Thyroid gland (tissue), 4 donors: Measurements from ENCODE around the gene CPOX. TPM values are rescaled to one million over a fixed set of nuclear protein-coding genes. Genes with fewer than 3 reads are reported as not detected.
A peak's percentile ranks its signal among the peaks of the same experiment; 100 is the strongest.

Experiments used
- DNase-seq, 2 donors: peaks; one replicate each; pipeline ENCODE4 v3.0.0-alpha.2; 2019
- H3K27ac ChIP-seq, 3 donors: fragments of 200-600 bp; sonication (generic); 1 replicate in 2 of 3; 2 replicates in 1 of 3; pipeline ENCODE4 v1.5.1; 2016 to 2019; ENCODE audit warnings: mild to moderate bottlenecking in 1 of 3, moderate library complexity in 1 of 3
- H3K27me3 ChIP-seq: fragments of 200-600 bp; sonication (generic); one replicate; pipeline ENCODE4 v1.5.1; 2019
- H3K36me3 ChIP-seq, 2 donors: fragments of 200-600 bp; sonication (generic); one replicate each; pipeline ENCODE4 v1.5.1; 2016 to 2019
- H3K4me1 ChIP-seq, 2 donors: fragments of 200-600 bp; sonication (generic); one replicate each; pipeline ENCODE4 v1.5.1; 2017 to 2019
- H3K4me3 ChIP-seq, 3 donors: fragments of 200-600 bp; sonication (generic); replicated peaks in 1 of 3; 1 replicate in 2 of 3; 2 replicates in 1 of 3; pipeline ENCODE4 v1.5.1; 2016; ENCODE audit warnings: mild to moderate bottlenecking in 1 of 3
- H3K9me3 ChIP-seq: fragments of 200-600 bp; sonication (generic); one replicate; pipeline ENCODE4 v1.5.1; 2017
- POLR2A ChIP-seq, 2 donors: fragments of 450-650 bp; IDR thresholded peaks; one replicate each; pipeline ENCODE4 v1.6.1; 2017; ENCODE audit warnings: antibody characterized with exemption in 2 of 2, mild to moderate bottlenecking in 2 of 2, moderate library complexity in 1 of 2
- WGBS, 2 donors: methylation state at CpG; one replicate each; pipeline ENCODE4 v1.1.5; 2017; 5-methylcytosine and 5-hydroxymethylcytosine counted together
- intact Hi-C: fragments of 100-400 bp; cut with DNase I; formaldehyde crosslinking; loops from one replicate; pipeline ENCODE4 v1.15.1; 2023
- total RNA-seq, 4 donors: library from RNA; depleted of rRNA; stranded (reverse); fragments of >200 nt; gene quantifications; one replicate each; pipeline ENCODE4 v1.2.3, GENCODE V29; 2016
- TF ChIP-seq, protein P1 (sequence below), 6 experiments: fragments of 200-600 bp in 3 of 6; fragments of 450-650 bp in 3 of 6; sonication (generic) in 3 of 6; IDR thresholded peaks; one replicate each; pipeline ENCODE4 v1.5.1; 2016 to 2019; ENCODE audit warnings: antibody characterized with exemption in 6 of 6, mild to moderate bottlenecking in 2 of 6, inconsistent platforms in 1 of 6, moderate library complexity in 1 of 6

The CPOX gene
- total RNA-seq, 4 donors from 2014 or later: 14.8 to 27.9 (median 26.3) TPM

DNA sequence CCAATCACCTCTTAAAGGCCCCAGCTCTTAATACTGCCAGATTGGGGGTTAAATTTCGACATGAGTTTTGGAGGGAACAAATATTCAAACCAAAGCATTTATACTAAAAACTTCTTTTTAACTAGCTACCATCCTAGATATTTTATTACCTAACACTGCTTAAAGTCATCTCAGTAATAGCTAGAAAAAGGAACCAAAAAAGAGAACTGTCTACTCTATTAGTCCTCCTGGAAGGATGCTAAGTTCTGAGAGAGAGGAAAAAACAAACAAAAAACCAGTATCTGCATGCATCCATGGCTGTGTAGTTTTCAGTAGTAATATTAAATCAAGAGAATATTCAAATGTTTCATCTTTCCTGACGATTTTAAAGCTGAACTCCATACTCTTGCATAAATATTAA lies 5.8 kb downstream of the CPOX start:
- H3K27me3 ChIP-seq: no peaks in the 10 kb centered on the region
- peaks cover 0 to 5% of the 10 kb centered on the region in 2 donors for H3K36me3 ChIP-seq
- H3K4me1 ChIP-seq: peaks cover 7 to 24% of the 10 kb centered on the region in 2 donors
- TF ChIP-seq, protein P1, sequence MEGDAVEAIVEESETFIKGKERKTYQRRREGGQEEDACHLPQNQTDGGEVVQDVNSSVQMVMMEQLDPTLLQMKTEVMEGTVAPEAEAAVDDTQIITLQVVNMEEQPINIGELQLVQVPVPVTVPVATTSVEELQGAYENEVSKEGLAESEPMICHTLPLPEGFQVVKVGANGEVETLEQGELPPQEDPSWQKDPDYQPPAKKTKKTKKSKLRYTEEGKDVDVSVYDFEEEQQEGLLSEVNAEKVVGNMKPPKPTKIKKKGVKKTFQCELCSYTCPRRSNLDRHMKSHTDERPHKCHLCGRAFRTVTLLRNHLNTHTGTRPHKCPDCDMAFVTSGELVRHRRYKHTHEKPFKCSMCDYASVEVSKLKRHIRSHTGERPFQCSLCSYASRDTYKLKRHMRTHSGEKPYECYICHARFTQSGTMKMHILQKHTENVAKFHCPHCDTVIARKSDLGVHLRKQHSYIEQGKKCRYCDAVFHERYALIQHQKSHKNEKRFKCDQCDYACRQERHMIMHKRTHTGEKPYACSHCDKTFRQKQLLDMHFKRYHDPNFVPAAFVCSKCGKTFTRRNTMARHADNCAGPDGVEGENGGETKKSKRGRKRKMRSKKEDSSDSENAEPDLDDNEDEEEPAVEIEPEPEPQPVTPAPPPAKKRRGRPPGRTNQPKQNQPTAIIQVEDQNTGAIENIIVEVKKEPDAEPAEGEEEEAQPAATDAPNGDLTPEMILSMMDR (IDR thresholded peaks at IDR 0.05): no peak
- no peak for TF ChIP-seq POLR2A (IDR thresholded peaks at IDR 0.05)
- WGBS, 2 donors: 81 to 86% methylated on average over 2 of the region's 2 CpGs
- no peak overlapping the region for H3K4me3 ChIP-seq
- no peak overlapping the region for H3K27ac ChIP-seq
- no peaks in the 10 kb centered on the region for H3K9me3 ChIP-seq
- intact Hi-C loops: no loop called here
- no peak for DNase-seq

DNA sequence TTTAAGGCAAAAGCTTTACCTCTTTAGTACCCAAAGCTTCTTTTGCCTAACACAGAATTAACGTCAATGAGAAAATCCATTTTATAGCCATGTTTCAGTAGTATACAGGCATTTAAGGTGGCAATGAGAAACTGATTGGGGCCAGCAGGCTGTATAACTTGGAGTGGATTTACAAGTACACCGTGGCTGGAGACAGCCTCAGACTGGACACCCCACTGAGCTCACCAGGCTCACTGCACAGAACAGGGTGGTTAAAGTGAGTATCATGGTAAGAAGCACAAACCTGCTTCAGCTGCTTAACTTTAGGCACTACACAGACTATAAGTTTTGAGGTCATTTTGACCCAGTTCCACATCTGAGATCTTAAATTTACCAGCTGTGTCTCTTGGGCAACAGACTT lies 8.9 kb downstream of the CPOX start:
- peak in 1 of 2 donors; percentile 10 for DNase-seq
- no peak overlapping the region for H3K4me3 ChIP-seq
- peaks cover 0 to 10% of the 10 kb centered on the region in 2 donors for H3K36me3 ChIP-seq
- no peak for TF ChIP-seq POLR2A (IDR thresholded peaks at IDR 0.05)
- TF ChIP-seq, protein P1 (IDR thresholded peaks at IDR 0.05): no peak
- intact Hi-C loops: no loop called here
- WGBS, 2 donors: 71 to 75% methylated on average over 2 of the region's 2 CpGs
- H3K27ac ChIP-seq: no peak overlapping the region
- H3K9me3 ChIP-seq: no peaks in the 10 kb centered on the region
- H3K4me1 ChIP-seq: peaks cover 0 to 6% of the 10 kb centered on the region in 2 donors
- H3K27me3 ChIP-seq: no peaks in the 10 kb centered on the region

DNA sequence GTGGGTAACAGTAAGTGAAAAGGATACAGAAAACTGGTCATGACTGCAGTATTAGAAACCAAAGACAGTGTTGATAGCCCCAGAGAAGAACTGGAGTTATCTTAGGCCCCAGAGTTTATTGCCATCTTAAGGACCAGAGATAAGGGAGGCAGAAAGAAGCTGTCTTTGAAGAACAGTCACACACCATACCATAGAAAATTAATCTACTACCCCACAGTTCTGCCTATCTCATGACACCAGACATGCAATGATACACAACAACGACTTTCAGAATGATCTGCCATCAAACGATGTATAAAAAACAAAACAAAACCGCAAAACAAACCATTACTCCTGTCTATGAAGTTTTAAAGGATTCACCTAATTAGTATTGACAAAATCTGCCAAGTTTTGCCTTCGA lies 9.6 kb downstream of the CPOX start:
- peaks cover 0 to 12% of the 10 kb centered on the region in 2 donors for H3K36me3 ChIP-seq
- DNase-seq: no peak
- WGBS, 2 donors: 93 to 97% methylated on average over 4 of the region's 4 CpGs
- no peak overlapping the region for H3K27ac ChIP-seq
- TF ChIP-seq, protein P1 (IDR thresholded peaks at IDR 0.05): no peak
- H3K4me1 ChIP-seq: no peaks in the 10 kb centered on the region
- H3K9me3 ChIP-seq: no peaks in the 10 kb centered on the region
- no peak overlapping the region for H3K4me3 ChIP-seq
- intact Hi-C loops: no loop called here
- no peaks in the 10 kb centered on the region for H3K27me3 ChIP-seq

DNA sequence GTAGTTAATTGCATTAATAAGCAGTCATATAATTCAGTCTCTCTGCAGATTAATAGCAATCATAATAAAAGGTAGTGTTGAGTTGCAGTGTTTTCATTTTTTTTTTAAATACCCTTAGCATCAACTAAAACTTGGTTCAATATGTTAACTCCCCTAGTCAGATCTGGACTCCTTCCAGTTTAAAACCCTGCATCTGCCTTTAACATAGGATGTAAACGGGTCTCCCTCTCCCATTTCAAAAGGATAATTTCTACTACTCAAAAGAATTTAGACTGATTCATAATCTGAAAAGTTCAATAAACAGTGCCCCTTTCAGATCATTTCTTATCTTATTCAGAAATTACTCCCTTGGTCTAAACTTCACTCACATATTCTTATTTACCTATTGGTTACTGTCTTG lies 11.4 kb downstream of the CPOX start:
- peaks cover 0 to 24% of the 10 kb centered on the region in 2 donors for H3K36me3 ChIP-seq
- no peak for TF ChIP-seq POLR2A (IDR thresholded peaks at IDR 0.05)
- TF ChIP-seq, protein P1 (IDR thresholded peaks at IDR 0.05): no peak
- WGBS, 2 donors: 94 to 97% methylated on average over 1 of the region's 1 CpG

DNA sequence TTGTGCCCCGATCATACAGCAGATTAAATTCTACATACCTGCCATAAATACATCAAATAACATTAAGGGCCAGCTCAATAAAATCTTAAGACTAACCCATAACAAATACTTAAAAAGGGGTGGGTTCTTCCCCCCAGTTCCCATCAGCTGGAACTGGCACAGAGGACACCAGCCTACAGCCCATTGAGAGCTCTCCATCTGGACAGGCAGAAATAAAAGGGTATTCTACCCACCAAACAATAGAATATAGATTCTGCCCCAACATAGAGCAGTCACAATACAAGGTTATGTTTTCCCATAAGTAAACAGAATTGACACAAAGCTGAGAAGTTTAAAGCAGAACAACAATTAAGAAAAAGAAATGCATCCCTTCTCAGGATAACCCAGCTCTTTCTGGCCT lies 11.9 kb downstream of the CPOX start:
- Histone ChIP-seq H3K9me3 (no peaks in the 10 kb centered on the region), H3K4me3 (no peak overlapping the region), H3K27me3 (no peaks in the 10 kb centered on the region), H3K4me1 (no peaks in the 10 kb centered on the region), H3K36me3 (peaks cover 0 to 26% of the 10 kb centered on the region in 2 donors), H3K27ac (no peak overlapping the region)
- no peak for DNase-seq
- intact Hi-C loops: no loop called here
- TF ChIP-seq POLR2A (IDR thresholded peaks at IDR 0.05): no peak
- WGBS, 2 donors: 88 to 100% methylated on average over 1 of the region's 1 CpG

More for the DNA sequence above, 11.4 kb downstream of the CPOX start:
- Histone ChIP-seq H3K9me3 (no peaks in the 10 kb centered on the region), H3K27me3 (no peaks in the 10 kb centered on the region), H3K27ac (no peak overlapping the region), H3K4me1 (no peaks in the 10 kb centered on the region), H3K4me3 (no peak overlapping the region)
- intact Hi-C loops: no loop called here
- DNase-seq: no peak
